ENCODE results near the gene ECE2.

The ECE2 gene

DNA sequence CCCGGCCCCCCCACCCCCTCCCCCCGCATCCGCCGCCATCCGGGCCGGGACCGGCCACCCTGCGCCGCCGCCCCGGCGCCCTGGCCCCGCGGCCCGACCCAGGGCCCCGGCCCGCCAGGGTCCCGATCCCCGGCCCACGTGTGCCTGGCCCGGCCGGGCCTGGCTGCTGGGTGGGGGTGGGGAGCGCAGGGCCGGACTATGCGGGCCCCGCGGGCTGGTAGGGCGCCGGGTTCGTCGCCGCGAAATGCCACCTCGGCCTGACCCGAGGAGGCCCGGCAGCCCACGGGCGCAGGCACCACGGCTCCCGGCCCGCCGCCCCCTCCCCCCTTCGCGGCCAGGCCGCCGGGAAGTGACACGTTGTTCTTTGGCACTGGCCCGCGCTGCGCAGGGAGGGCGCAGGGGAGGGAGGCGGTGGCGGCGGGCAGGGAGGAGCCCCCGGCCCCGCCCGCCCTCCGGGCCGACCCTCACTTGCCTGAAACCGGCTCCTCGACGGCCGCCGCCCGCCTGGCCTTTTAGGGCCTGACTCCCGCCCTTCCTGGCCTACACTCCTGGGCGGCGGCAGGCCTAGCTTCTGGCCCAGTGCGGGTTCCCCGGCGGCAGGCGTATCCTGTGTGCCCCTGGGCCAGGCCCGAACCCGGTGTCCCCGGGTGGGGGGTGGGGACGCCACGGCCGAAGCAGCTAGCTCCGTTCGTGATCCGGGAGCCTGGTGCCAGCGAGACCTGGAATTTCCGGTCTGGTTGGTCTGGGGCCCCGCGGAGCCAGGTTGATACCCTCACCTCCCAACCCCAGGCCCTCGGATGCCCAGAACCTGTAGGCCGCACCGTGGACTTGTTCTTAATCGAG lies 39.1 kb downstream of the ECE2 start:
- peak; percentile 78 for DNase-seq (ENCODE audit: low spot score)

DNA sequence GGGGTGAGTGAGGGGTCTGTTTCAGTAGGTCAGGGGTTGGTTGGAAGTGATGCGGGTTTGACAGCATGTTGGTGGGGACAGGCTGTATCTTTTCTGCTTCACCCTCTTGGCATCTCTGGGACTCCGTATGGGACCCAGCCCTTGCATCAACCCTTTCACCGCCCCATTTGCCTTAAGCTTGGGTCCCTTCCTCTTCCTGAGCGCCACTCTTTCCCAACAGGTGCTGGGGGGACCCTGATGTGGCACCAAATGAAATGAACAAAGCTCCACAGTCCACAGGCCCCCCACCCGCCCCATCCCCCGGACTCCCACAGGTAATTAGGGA lies 39.7 kb downstream of the ECE2 start:
- no peak for DNase-seq (ENCODE audit: low spot score)

DNA sequence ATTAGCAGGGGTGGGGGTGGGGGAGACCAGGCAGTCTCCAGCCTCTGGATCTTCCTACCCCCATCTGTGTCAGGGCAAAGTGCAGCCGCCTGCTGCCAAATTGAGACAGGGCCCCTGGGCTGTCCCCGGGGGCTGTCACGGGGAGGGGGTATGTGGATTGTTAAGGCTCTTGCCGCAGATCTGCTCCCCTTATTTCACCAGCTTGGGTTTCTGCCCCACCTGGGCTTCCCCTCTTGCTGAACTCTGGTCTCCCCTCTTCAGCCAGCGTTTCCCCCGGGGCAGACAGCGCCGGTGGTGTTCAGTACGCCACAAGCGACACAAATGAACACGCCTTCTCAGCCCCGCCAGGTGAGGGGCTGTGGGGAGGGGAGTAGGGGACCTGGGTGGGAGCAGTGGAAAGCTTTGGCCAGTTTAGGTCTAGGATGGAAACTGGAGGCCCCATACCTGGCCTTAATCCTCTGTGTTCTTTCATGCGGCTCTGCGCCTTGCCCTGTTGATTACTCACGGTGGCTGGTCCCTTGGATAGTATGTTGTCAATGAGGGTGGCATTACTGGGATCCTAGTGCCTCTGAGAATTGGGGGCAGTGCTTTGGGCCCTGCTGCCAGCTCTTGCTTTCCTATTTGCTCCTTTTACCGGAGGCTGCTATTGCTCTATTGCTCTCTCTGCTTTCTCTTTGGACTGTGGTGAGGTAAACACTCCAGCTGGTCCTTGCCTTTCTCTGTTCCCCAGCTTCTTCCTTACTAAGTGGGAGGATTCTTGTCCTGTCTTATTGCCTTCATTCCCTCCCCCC lies 40.2 kb downstream of the ECE2 start:
- DNase-seq (ENCODE audit: low spot score) = no peak

DNA sequence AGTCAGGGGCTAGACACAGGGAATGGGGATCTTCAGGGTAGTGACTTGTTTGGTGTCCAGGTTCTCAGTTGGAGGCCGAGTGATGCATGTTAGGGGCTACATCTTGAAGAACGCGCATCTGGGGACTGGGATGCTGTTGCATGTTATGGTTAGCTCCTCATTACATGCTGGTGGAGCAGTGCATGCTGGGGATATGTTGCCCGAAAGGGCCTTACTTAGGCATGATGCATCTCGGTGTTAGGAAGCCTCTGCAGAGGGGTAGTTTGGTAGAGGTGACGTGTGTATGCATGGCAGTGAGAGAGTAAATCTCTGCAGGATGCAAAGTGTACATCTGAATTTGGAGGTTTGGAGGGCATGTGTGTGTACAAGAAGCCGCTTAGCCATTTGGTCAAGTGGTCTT lies 41.0 kb downstream of the ECE2 start:
- DNase-seq (ENCODE audit: low spot score) = no peak

DNA sequence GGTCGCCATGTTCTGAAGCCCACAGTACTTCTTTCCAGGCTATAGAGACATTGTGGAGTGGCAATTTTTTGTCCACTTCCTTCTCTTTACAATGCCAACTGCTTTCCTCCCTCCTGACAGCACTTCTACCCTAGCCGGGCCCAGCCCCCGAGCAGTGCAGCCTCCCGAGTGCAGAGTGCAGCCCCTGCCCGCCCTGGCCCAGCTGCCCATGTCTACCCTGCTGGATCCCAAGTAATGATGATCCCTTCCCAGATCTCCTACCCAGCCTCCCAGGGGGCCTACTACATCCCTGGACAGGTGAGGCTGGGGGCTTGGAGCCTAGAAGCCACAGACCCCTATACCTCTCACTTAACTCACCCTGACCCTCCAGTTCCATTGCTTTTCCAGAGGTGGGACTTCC lies 41.4 kb downstream of the ECE2 start:
- DNase-seq (ENCODE audit: low spot score) = no peak

DNA sequence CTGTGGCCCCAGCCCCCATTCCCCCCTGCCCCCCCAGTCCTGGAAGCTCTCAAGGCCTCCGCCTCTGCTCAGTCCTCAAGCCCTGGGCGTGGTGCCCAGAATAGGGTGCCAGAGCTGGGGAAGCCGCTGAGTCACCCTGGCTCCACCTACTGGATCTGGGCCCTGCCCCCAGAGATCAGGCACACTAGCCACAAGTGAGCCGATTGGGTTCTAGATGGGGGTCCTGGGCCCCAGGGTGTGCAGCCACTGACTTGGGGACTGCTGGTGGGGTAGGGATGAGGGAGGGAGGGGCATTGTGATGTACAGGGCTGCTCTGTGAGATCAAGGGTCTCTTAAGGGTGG lies 44.3 kb downstream of the ECE2 start:
- no peak for DNase-seq (ENCODE audit: low spot score)

DNA sequence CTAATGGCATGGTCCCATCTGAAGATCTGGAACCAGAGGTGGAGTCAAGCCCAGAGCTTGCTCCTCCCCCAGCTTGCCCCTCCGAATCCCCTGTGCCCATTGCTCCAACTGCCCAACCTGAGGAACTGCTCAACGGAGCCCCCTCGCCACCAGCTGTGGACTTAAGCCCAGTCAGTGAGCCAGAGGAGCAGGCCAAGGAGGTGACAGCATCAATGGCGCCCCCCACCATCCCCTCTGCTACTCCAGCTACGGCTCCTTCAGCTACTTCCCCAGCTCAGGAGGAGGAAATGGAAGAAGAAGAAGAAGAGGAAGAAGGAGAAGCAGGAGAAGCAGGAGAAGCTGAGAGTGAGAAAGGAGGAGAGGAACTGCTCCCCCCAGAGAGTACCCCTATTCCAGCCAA lies 45.8 kb downstream of the ECE2 start:
- no peak for DNase-seq (ENCODE audit: low spot score)

DNA sequence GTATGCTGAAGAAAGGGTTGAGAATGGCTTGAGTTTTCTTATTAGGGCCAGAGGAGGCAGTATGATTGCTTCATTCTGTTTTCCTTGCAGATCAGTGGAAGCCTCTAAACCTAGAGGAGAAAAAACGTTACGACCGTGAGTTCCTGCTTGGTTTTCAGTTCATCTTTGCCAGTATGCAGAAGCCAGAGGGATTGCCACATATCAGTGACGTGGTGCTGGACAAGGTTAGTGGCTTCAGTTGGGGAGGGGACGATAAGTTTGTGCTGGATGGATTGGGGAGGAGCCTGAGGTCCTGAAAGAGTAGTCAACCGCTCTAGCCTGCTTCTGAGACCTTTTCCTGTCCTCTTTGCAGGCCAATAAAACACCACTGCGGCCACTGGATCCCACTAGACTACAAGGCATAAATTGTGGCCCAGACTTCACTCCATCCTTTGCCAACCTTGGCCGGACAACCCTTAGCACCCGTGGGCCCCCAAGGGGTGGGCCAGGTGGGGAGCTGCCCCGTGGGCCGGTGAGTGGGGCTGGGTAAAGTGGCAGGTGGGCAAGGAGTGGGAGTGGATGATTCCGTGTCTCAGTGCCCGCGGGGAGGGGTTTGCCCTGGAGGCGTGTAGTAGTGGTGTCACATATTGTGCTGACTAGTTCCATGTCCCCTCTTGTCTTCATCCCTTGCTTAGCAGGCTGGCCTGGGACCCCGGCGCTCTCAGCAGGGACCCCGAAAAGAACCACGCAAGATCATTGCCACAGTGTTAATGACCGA lies 47.1 kb downstream of the ECE2 start:
- DNase-seq (ENCODE audit: low spot score) = no peak

DNA sequence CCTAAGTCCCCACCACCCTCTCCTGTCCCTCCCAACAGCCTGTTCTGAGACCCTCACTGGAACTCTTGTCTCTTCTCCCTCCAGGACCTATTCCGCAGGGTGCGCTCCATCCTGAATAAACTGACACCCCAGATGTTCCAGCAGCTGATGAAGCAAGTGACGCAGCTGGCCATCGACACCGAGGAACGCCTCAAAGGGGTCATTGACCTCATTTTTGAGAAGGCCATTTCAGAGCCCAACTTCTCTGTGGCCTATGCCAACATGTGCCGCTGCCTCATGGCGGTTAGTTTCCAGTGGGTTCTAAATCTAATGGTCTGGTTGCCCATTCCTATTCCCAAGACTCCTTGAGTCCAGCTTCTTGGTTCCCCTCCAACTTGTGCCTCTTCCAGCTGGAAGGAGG lies 47.9 kb downstream of the ECE2 start:
- DNase-seq (ENCODE audit: low spot score) = no peak

DNA sequence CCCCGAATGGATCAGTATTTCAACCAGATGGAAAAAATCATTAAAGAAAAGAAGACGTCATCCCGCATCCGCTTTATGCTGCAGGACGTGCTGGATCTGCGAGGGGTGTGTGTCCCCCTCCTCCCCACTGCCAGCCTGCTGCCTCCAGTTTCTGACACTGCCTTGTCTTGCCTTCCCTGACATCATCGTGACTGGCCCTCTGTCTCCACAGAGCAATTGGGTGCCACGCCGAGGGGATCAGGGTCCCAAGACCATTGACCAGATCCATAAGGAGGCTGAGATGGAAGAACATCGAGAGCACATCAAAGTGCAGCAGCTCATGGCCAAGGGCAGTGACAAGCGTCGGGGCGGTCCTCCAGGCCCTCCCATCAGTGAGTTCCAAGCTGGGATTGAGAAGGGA lies 49.4 kb downstream of the ECE2 start:
- DNase-seq (ENCODE audit: low spot score) = no peak

DNA sequence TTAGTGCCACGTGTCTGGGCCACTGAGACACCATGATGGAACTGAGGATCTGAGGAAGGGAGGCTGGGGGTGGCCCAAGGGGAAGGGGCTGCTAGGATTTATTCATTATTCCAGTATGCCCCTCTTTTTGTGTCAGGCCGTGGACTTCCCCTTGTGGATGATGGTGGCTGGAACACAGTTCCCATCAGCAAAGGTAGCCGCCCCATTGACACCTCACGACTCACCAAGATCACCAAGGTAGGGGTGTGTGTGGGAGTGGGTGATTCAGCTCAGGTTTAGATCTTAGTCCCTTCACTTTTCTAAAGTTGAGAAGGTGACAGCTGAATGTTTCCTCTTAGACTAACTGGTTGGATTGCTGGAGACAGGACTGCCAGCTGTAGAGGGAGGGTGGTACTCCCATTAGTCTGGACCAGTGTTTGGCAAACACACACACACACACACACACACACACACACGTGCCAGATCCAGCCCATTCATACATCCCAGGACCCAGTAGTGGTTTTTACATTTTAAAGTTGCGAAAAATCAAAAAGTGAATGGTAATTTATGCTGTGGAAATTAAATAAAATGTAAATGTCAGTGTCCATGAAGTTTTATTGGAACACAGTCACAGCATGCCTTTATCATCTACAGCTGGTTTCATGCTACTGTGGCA lies 50.0 kb downstream of the ECE2 start:
- DNase-seq (ENCODE audit: low spot score) = no peak

DNA sequence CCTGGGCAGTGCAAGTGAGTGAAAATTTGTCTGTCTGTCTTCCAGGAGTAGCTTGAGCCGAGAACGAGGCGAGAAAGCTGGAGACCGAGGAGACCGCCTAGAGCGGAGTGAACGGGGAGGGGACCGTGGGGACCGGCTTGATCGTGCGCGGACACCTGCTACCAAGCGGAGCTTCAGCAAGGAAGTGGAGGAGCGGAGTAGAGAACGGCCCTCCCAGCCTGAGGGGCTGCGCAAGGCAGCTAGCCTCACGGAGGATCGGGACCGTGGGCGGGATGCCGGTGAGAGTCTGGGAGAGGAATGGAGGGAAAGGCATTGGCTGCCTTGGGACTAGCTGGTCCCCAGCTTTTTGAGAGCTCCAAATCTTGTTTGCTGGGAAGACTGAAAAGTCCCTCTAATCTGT lies 51.3 kb downstream of the ECE2 start:
- DNase-seq (ENCODE audit: low spot score) = no peak

DNA sequence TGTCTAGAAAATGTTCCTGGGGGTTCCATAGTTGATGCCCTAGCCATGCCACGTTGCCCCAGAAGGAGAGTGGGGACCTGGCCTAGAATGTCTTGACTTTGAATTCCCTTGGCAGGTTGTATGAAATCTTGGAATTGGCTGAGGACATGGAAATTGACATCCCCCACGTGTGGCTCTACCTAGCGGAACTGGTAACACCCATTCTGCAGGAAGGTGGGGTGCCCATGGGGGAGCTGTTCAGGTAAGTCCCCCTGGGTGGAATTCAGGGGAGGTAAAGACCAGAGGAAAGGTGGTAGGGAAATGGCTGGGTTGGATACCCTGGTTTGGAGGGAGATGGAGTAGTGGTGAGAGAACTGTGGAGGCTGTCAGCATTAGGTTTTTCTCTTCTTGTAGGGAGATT lies 52.7 kb downstream of the ECE2 start:
- no peak for DNase-seq (ENCODE audit: low spot score)

DNA sequence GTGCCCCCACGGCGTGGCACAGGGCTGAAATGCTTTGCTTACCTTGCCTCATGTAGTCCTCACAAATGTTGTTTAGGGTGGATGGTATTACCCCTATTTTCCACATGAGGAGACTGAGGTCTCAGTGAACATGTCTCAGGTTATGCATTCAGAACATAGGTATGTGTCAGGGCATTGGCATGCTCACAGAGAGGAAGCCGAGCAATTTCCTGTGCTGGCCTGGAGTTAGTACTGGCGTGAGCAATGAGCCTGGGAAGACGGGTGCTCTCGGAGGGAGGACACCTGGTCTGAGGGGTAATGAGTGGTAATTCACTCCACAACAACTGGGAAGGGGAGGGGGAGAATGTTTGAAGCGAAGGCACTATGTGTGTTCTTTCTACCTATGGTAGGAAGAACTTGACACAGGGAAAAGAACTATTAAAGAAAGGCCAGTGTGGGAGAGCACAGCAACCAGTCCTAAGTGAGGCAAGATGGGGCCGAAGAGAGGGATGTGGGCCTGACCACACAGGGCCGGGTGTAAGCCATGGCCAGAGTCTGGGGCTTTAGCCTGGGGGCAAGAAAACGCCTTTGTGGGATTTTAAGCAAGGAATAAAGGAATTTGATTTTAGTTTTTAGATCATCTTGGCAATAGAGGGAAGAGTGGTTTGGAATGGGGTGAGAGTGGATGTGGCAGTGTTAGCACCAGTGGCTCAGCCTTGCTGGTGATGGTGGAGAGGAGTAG lies 56.7 kb downstream of the ECE2 start:
- DNase-seq (ENCODE audit: low spot score) = no peak

DNA sequence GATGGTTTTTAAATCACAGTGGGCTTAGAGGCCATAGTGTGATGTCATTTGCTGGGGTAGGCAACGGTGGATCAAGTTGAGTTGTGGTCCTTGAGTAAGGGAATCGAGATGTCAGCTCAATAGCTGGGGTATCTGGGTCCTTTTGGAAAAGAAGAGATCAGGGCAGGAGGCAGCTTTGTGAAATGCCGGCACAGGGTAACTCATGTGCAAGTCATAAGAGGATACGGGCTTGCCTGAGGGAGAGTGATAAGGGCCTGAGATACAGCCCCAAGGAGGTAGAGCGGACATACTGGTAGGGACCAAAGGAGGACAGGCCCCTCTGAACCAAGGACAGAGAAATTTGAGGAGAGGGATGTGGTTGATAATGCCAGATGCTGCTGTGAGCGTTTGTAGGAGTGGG lies 57.4 kb downstream of the ECE2 start:
- no peak for DNase-seq (ENCODE audit: low spot score)

DNA sequence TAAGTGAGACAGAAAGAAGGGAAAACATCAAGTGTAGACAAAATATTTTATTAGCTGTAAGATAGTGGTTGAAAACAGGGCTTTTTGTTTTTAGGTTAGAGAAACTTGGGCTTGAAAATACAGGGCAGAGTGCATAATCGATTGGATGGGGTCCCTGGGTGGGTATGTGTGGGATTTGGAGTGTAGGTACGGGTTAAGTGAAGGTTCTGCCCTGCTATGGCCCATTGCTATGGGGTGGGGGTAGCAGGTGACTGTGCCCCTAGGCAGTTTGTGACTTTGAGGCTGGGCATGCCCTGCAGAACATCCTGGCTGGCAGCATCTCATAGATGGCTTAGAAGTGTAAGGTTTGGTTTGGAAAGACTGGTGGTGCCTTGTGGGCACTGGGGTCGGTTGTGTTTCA lies 57.9 kb downstream of the ECE2 start:
- no peak for DNase-seq (ENCODE audit: low spot score)

DNA sequence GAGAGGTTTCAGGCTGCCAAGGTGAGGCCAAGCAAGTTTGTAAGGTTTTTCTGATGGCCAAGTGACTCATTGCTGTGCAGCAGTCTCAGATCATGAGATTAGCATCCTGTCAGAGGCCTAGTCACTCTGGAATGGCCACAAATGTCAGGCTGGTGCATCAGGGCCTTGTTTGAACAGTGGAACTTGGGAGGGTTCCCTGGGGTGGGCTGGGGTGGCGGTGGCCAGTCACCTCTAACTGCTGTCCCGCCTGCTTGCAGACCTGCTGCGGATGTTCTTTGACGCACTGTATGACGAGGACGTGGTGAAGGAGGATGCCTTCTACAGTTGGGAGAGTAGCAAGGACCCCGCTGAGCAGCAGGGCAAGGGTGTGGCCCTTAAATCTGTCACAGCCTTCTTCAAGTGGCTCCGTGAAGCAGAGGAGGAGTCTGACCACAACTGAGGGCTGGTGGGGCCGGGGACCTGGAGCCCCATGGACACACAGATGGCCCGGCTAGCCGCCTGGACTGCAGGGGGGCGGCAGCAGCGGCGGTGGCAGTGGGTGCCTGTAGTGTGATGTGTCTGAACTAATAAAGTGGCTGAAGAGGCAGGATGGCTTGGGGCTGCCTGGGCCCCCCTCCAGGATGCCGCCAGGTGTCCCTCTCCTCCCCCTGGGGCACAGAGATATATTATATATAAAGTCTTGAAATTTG lies 58.8 kb downstream of the ECE2 start:
- no peak for DNase-seq (ENCODE audit: low spot score)

DNA sequence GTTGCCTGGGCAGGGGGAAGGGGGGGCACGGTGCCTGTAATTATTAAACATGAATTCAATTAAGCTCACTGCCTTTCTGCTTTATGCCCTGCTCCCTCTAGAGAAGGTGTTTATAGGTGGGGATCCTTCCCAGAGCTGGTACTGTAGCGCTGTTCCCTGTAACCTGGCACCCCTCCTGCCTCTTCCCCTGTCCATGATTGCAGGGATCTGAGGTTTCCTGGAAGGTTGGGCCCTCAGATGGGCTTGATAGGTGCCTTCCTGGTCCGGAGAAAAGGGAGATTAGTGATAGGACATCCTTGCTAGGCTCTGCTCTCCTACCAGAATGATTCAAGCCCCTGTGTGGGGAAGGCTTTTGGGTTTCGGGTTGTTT lies 59.5 kb downstream of the ECE2 start:
- no peak for DNase-seq (ENCODE audit: low spot score)

DNA sequence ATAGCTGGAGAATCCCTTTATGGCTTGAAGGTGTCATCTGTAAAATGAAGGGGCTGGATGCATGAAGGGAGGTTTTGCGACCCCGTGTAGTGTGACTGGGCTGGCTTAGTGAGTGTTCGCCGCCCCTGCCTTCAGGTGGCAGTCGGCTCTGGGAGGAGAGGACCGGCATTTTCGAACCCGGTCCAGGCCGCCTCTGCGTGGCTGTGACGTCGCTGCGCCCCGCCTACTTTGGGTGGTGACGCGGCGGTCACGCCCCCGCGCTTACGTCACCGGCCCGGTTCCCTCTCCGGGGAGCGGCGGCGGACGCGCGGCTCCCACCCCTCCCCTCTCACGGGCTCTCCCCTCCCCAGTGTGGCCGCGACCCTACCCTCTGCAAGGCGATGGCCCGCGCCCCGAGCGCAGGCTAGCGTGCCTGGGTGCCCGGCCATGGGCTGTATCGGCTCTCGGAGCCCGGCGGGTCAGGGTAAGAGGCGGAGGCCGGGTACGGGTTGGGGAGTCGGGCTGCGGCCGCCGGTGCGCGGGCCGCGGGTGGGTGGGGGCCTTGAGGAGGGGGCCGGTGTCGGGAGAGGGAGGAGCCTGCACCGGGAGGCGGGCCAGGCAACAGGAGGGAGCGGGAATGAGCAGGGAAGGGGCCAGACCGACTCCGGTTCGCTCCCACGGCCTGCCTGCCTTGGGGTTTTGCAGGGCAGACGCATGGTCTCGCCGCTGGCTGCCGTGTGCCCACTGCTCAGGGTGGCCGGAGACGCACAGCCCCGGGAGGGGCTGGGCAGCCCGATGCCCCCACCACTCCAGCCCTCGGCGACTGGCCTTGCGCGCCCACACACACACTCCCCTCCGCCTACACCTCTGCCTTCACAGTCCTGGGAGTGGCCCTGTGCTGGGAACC lies 60.1 kb downstream of the ECE2 start:
- peak; percentile 95 for DNase-seq (ENCODE audit: low spot score)

Data from ecto neural progenitor cell (in vitro differentiated cells).